Measurements from ENCODE around the gene PRDX6. TPM values are rescaled to one million over a fixed set of nuclear protein-coding genes. Genes with fewer than 3 reads are reported as not detected.
"Not testable (repeated sequence)": the region's sequence is repeated elsewhere in the genome, so short reads cannot be mapped to it uniquely, and the experiment has no call there.

Gene PRDX6
- total RNA-seq, 1 donor from 2014 or later = 135 TPM

GRCh38 chr1:173499729-173500128 is 22.6 kb downstream of the PRDX6 start:
- DNase-seq = no peak

GRCh38 chr1:173502104-173502503 is 25.0 kb downstream of the PRDX6 start:
- DNase-seq = no peak

GRCh38 chr1:173503391-173503790 is 26.3 kb downstream of the PRDX6 start:
- no peak for DNase-seq

- DNase-seq = no peak
These were observed 27.1 kb downstream of the PRDX6 start for GRCh38 chr1:173504268-173504667.

- no peak for DNase-seq
These were observed 28.3 kb downstream of the PRDX6 start for GRCh38 chr1:173505391-173505790.

- DNase-seq = no peak
These were observed 29.3 kb downstream of the PRDX6 start for GRCh38 chr1:173506437-173506836.

GRCh38 chr1:173507205-173507846 is 30.2 kb downstream of the PRDX6 start:
- DNase-seq = no peak

- no peak for DNase-seq
These were observed 30.7 kb downstream of the PRDX6 start for GRCh38 chr1:173507847-173508209.

GRCh38 chr1:173508541-173508940 is 31.4 kb downstream of the PRDX6 start:
- DNase-seq = no peak

GRCh38 chr1:173509797-173510196 is 32.7 kb downstream of the PRDX6 start:
- DNase-seq = no peak

GRCh38 chr1:173514503-173514902 is 37.4 kb downstream of the PRDX6 start:
- DNase-seq = not testable (repeated sequence)

- no peak for DNase-seq
These were observed 43.7 kb downstream of the PRDX6 start for GRCh38 chr1:173520799-173521198.

GRCh38 chr1:173523329-173523728 is 46.2 kb downstream of the PRDX6 start:
- DNase-seq = no peak

GRCh38 chr1:173525926-173526325 is 48.8 kb downstream of the PRDX6 start:
- no peak for DNase-seq

- no peak for DNase-seq
These were observed 50.2 kb downstream of the PRDX6 start for GRCh38 chr1:173527151-173527826.

GRCh38 chr1:173529106-173529505 is 52.0 kb downstream of the PRDX6 start:
- DNase-seq = no peak

GRCh38 chr1:173530795-173531693 is 53.9 kb downstream of the PRDX6 start:
- no peak for DNase-seq

GRCh38 chr1:173532237-173532636 is 55.1 kb downstream of the PRDX6 start:
- no peak for DNase-seq

GRCh38 chr1:173536223-173536622 is 59.1 kb downstream of the PRDX6 start:
- no peak for DNase-seq

Measured in skin of body (tissue), 2 donors.